Keratinocyte (primary cell): ENCODE measurements around the gene NCAM2. TPM values are rescaled to one million over a fixed set of nuclear protein-coding genes. Genes with fewer than 3 reads are reported as not detected.
A peak's percentile ranks its signal among the peaks of the same experiment; 100 is the strongest.

Experiments used
- DNase-seq: peaks from one replicate; pipeline ENCODE4 v3.0.0-alpha.2; 2011; ENCODE audit warnings: low read depth, missing footprints, low spot score
- FAIRE-seq: peaks from 2 replicates; lab custom pipeline; 2011; peaks lifted over from hg19 to GRCh38; lab: Jason Lieb, UNC
- H2AFZ ChIP-seq: 2 replicates; pipeline ENCODE4 v1.6.0; 2012; ENCODE audit warnings: low read length, control low read depth, inconsistent platforms; ENCODE audit not compliant: control insufficient read depth
- H3K27ac ChIP-seq: 2 replicates; pipeline ENCODE4 v1.5.1; 2011; ENCODE audit warnings: low read length; ENCODE audit not compliant: control insufficient read depth, insufficient read depth
- H3K27me3 ChIP-seq: 3 replicates; pipeline ENCODE4 v1.6.0; 2011; ENCODE audit warnings: low read length; ENCODE audit not compliant: control insufficient read depth, insufficient read depth; ENCODE audit errors: extremely low read depth
- H3K36me3 ChIP-seq, 2 experiments: 2 replicates in 1 of 2; 3 replicates in 1 of 2; pipeline ENCODE4 v1.5.1; 2011; ENCODE audit warnings: low read length in 2 of 2, mild to moderate bottlenecking in 1 of 2; ENCODE audit not compliant: control insufficient read depth in 2 of 2, insufficient read depth in 2 of 2; ENCODE audit errors: extremely low read depth in 1 of 2
- H3K4me1 ChIP-seq: 3 replicates; pipeline ENCODE4 v1.5.1; 2011; ENCODE audit warnings: low read length; ENCODE audit not compliant: control insufficient read depth, insufficient read depth; ENCODE audit errors: extremely low read depth
- H3K4me2 ChIP-seq: 3 replicates; pipeline ENCODE4 v1.6.0; 2011; ENCODE audit warnings: low read depth, low read length; ENCODE audit not compliant: control insufficient read depth, insufficient read depth; ENCODE audit errors: extremely low read depth
- H3K4me3 ChIP-seq, 3 experiments: fragments of 200-600 bp in 1 of 3; sonication (generic) in 1 of 3; 2 replicates in 2 of 3; 3 replicates in 1 of 3; pipeline ENCODE4 v1.5.1; 2011 to 2016; ENCODE audit warnings: low read length in 3 of 3, mild to moderate bottlenecking in 3 of 3, control low read depth in 2 of 3, inconsistent platforms in 1 of 3, low read depth in 1 of 3, mixed read lengths in 1 of 3, mixed run types in 1 of 3, moderate library complexity in 1 of 3; ENCODE audit not compliant: control insufficient read depth in 2 of 3, insufficient read depth in 2 of 3; ENCODE audit errors: extremely low read depth in 1 of 3
- H3K79me2 ChIP-seq: 2 replicates; pipeline ENCODE4 v1.6.0; 2012; ENCODE audit warnings: low read length; ENCODE audit not compliant: control insufficient read depth, insufficient read depth
- H3K9ac ChIP-seq: 3 replicates; pipeline ENCODE4 v1.6.0; 2011; ENCODE audit warnings: low read length; ENCODE audit not compliant: control insufficient read depth, insufficient read depth; ENCODE audit errors: extremely low read depth
- H3K9me1 ChIP-seq: 3 replicates; pipeline ENCODE4 v1.6.0; 2011; ENCODE audit warnings: low read length; ENCODE audit not compliant: control insufficient read depth, insufficient read depth; ENCODE audit errors: extremely low read depth
- H3K9me3 ChIP-seq: 2 replicates; pipeline ENCODE4 v1.5.1; 2012; ENCODE audit warnings: low read depth, low read length; ENCODE audit not compliant: control insufficient read depth
- H4K20me1 ChIP-seq: 3 replicates; pipeline ENCODE4 v1.6.0; 2011; ENCODE audit warnings: low read length; ENCODE audit not compliant: control insufficient read depth, insufficient read depth; ENCODE audit errors: extremely low read depth
- EZH2 ChIP-seq: IDR thresholded peaks from one replicate; pipeline ENCODE4 v1.6.1; 2012; ENCODE audit warnings: inconsistent platforms, mild to moderate bottlenecking, low read length, moderate library complexity
- dilution Hi-C: fragments of 300-500 bp; cut with MboI; formaldehyde crosslinking; loops from one replicate; pipeline ENCODE4 v1.7.0; 2020; ENCODE audit warnings: low sequenced_read_pairs; ENCODE audit not compliant: extremely low pct_ligation_motif_present
- polyA plus RNA-seq, 5 experiments: library from polyadenylated mRNA; depleted of rRNA in 3 of 5; stranded (reverse) in 3 of 5; stranded (forward) in 1 of 5; unstranded in 1 of 5; fragments of >200 nt; gene quantifications; 1 replicate in 1 of 5; 2 replicates in 3 of 5; 3 replicates in 1 of 5; pipeline versions ENCODE4 v1.2.1 to v1.2.3, GENCODE V29; 2011 to 2012; ENCODE audit warnings: missing spikeins in 2 of 5, low read depth in 1 of 5, low replicate concordance in 1 of 5
- TF ChIP-seq, protein P1 (sequence below), 3 experiments: IDR thresholded peaks in 1 of 3; conservative IDR thresholded peaks in 1 of 3; optimal IDR thresholded peaks in 1 of 3; 2 replicates in 2 of 3; 3 replicates in 1 of 3; pipeline versions ENCODE3 to v1.5.1; 2011; ENCODE audit warnings: low read length in 3 of 3, mild to moderate bottlenecking in 3 of 3, moderate library complexity in 2 of 3, control low read depth in 1 of 3, inconsistent platforms in 1 of 3; ENCODE audit not compliant: insufficient read depth in 2 of 3; ENCODE audit errors: extremely low read depth in 1 of 3

NCAM2 gene
- polyA plus RNA-seq, 1 donor (not counting 4 experiments of a cell fraction or from before 2014, with no cell fraction given): 0.16 TPM

DNA sequence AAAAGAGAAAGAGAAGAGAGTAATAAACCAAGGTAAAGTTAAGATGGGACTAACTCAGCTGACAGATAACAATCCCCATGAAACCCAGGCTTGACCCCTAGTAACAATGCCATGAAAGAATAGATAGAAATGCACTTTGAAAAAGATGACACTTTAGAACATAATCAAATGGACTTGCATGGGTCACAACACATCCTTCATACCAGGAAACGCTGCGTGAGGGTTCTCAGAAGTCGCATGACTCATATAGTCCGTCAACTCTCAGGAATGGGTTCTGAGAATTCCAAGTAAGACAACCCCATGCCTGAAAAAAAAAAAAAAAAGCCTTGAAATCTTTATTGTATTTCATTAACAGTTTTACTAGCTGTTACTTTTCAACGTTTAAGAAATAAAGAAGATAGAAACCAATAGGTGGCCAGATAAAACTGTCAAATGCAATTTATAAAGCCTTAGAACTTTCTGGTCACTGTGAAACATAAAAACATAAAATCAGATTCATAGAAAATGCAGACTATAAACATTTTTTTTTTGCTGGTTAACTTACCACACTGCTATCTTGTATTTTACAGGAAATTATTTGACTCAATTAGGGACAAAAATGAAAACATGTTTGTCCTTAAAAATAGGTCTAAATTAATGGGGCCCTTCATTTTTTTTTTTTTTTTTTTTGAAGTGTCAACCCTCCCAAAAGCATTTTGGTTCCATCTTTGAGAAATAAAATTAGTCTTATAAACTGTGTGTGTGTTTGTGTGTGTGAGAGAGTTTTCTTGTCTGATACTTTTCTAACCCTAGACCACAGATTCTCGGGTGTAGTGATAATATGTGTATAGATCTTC is 202.1 kb downstream of the NCAM2 start:
- Histone ChIP-seq H3K4me1 (peaks cover 5% of the 10 kb centered on the region), H3K4me2 (peak overlapping the region; percentile 46), H3K9me1 (no peaks in the 10 kb centered on the region), H2AFZ (peak overlapping the region; percentile 69), H3K36me3 (no peaks in the 10 kb centered on the region), H4K20me1 (no peaks in the 10 kb centered on the region), H3K27me3 (no peaks in the 10 kb centered on the region), H3K4me3 (no peak overlapping the region), H3K9ac (no peak overlapping the region), H3K9me3 (no peaks in the 10 kb centered on the region), H3K79me2 (no peaks in the 10 kb centered on the region), H3K27ac (no peak overlapping the region)
- DNase-seq: no peak
- peak; percentile 26 for FAIRE-seq
- no peak for TF ChIP-seq EZH2
- TF ChIP-seq, protein P1, sequence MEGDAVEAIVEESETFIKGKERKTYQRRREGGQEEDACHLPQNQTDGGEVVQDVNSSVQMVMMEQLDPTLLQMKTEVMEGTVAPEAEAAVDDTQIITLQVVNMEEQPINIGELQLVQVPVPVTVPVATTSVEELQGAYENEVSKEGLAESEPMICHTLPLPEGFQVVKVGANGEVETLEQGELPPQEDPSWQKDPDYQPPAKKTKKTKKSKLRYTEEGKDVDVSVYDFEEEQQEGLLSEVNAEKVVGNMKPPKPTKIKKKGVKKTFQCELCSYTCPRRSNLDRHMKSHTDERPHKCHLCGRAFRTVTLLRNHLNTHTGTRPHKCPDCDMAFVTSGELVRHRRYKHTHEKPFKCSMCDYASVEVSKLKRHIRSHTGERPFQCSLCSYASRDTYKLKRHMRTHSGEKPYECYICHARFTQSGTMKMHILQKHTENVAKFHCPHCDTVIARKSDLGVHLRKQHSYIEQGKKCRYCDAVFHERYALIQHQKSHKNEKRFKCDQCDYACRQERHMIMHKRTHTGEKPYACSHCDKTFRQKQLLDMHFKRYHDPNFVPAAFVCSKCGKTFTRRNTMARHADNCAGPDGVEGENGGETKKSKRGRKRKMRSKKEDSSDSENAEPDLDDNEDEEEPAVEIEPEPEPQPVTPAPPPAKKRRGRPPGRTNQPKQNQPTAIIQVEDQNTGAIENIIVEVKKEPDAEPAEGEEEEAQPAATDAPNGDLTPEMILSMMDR (optimal IDR thresholded peaks at IDR 0.05 in 1 of 3, IDR thresholded peaks at IDR 0.05 in 1 of 3, conservative IDR thresholded peaks at IDR 0.05 in 1 of 3; ENCODE audit: extremely low read depth in 1 of 3, insufficient read depth in 2 of 3, low read length in 3 of 3): no peak
- dilution Hi-C loops: loop anchor here (25.0 kb wide), 1 partner anchor 112 kb away; no protein-coding TSS in a partner anchor

DNA sequence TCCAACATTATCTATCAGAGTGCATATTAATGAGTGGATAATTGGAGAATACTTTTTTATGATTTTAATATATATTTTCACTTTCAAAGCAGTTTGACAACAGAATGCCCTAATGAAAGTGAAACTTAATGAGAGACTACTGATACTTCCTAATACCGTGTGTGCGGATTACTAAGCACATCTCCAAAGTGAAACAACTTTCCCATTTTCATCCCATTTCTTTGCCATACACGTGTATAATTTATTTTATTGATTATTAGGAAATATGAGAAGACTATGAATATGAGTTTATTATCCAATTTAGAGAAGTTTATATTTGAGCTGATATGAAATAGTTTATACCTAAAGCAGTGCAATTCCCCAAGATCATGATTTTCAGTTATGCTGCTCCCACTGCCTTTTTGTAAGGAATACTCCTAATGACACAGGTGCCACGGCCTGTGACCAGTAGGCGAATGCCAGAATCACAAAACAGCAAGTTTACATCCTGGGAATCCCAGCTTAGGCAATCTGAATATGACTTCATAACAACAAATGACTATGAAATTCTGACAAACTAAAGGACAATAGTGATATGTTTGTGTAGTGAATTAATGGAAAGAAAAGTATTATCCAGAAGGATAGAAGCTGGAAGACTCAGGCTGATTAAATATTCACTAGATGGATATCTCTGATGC is 202.9 kb downstream of the NCAM2 start:
- peak overlapping the region; percentile 44 for H2AFZ ChIP-seq
- H3K27ac ChIP-seq: no peak overlapping the region
- no peak overlapping the region for H3K4me2 ChIP-seq

More for the DNA sequence above, 202.9 kb downstream of the NCAM2 start:
- DNase-seq (no peak), FAIRE-seq (no peak)
- H3K4me3 ChIP-seq: no peak overlapping the region
- H3K79me2 ChIP-seq: no peaks in the 10 kb centered on the region
- TF ChIP-seq, protein P1 (optimal IDR thresholded peaks at IDR 0.05 in 1 of 3, IDR thresholded peaks at IDR 0.05 in 1 of 3, conservative IDR thresholded peaks at IDR 0.05 in 1 of 3; ENCODE audit: extremely low read depth in 1 of 3, insufficient read depth in 2 of 3, low read length in 3 of 3): no peak
- TF ChIP-seq EZH2: no peak
- H3K9ac ChIP-seq: no peak overlapping the region
- peaks cover 5% of the 10 kb centered on the region for H3K4me1 ChIP-seq
- dilution Hi-C loops: loop anchor here (25.0 kb wide), 1 partner anchor 111 kb away; no protein-coding TSS in a partner anchor
- no peaks in the 10 kb centered on the region for H4K20me1 ChIP-seq
- H3K27me3 ChIP-seq: no peaks in the 10 kb centered on the region
- H3K9me1 ChIP-seq: no peaks in the 10 kb centered on the region
- H3K36me3 ChIP-seq: no peaks in the 10 kb centered on the region
- H3K9me3 ChIP-seq: no peaks in the 10 kb centered on the region
